Embryonic facial prominence (tissue), 1 donor: ENCODE data around the gene ACADM.
"Not testable (repeated sequence)": the region's sequence is repeated elsewhere in the genome, so short reads cannot be mapped to it uniquely, and the experiment has no call there.

Source experiments
- DNase-seq: peaks from one replicate; pipeline ENCODE4 v3.0.0-alpha.2; 2016; ENCODE audit errors: extremely low spot score

ACADM gene

GRCh38 chr1:75736016-75736415, 11.5 kb downstream of the ACADM start:
- DNase-seq, result no peak

GRCh38 chr1:75742047-75742625, 17.6 kb downstream of the ACADM start:
- DNase-seq, result no peak

DNA sequence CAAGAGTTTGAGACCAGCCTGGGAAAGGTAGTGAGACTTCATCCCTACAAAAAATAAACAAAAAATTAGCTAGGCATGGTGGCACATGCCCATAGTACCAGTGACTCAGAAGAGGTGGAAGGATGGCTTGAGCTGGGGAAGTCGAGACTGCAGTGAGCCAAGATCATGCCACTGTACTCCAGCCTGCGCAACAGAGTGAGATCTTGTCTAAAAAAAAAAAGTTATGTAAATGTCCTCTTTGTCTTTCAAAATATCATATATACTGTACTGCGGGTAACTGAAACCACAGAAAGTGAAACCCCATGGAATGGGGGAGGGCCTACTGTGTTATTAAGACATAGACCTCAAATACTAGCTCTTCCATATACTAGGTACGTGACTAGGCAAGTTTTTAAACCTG, 20.8 kb downstream of the ACADM start:
- no peak for DNase-seq

DNA sequence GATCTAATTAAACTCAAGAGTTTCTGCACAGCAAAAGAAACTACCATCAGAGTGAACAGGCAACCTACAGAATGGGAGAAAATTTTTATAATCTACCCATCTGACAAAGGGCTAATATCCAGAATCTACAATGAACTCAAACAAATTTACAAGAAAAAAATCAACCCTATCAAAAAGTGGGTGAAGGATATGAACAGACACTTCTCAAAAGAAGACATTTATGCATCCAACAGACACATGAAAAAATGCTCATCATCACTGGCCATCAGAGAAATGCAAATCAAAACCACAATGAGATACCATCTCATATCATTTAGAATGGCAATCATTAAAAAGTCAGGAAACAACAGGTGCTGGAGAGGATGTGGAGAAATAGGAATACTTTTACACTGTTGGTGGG, 32.7 kb downstream of the ACADM start:
- not testable (repeated sequence) for DNase-seq

GRCh38 chr1:75758543-75758942, 34.0 kb downstream of the ACADM start:
- not testable (repeated sequence) for DNase-seq

- DNase-seq, result no peak
Observed at GRCh38 chr1:75764057-75764655, 39.6 kb downstream of the ACADM start.

DNA sequence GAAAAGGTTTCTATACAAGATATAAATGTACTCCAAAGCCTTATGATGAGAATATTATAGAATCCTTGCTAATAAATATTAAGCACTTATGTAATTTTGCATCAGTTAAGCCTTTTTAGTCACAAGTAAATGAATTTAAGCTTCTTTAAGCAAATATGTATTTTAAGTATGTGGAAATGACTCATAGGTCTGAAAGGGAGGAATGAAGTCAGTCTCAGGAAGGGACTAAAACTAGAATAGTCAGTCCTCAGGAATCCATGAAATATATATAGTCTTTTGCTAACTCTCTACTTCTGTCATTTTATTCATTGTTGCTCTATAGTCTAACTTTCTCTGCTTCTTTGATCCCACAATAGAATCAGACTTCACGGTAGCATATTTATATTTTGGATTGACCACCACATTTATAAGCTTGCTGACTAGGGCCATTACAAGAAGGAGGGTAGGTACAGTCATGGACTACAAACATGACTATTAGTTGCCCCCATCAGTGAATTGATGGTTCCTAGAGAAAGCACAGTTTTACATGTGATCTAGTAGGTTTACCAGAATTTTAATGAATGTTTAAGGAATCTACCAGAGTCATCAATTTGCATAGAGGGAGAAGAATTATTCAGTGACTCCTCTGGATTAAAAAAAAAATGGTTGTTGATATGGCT, 41.3 kb downstream of the ACADM start:
- DNase-seq, result no peak

DNA sequence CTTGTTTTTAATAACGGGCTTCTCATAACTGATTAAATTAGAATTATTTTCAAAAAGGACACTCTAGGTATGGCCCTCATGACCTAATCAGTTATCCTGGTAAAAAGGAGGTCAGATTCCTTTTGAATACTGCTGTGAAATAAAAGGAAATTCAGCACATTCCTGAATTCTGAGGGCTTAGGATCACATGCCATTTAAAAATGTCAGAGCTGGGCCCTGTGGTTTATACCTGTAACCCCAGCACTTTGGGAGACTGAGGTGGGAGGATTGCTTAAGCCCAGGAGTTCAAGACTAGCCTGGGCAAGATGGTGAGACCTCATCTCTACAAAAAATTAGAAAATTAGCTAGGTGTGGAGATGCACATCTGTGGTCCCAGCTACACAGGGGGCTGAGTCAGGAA, 43.5 kb downstream of the ACADM start:
- no peak for DNase-seq

DNA sequence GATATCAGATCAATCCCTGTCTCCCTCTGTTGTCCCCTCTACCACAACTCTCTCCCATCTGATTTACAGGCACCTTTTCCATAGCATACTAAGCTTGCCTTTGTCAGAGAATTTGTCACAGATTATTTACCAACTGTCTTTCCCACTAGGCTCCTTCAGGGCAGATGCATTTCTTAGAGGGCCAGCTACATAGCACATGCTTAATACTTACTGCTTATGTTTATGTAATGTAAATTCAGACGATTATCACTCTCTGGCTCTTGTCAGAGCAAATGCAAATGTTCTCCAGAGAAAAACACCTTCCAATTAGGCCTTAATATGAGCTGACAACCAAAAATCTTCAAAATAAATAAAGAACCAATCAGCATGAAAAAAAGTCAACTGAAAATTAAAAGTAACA, 46.3 kb downstream of the ACADM start:
- DNase-seq, result no peak

- no peak for DNase-seq
Observed at GRCh38 chr1:75771978-75772377, 47.5 kb downstream of the ACADM start.

DNA sequence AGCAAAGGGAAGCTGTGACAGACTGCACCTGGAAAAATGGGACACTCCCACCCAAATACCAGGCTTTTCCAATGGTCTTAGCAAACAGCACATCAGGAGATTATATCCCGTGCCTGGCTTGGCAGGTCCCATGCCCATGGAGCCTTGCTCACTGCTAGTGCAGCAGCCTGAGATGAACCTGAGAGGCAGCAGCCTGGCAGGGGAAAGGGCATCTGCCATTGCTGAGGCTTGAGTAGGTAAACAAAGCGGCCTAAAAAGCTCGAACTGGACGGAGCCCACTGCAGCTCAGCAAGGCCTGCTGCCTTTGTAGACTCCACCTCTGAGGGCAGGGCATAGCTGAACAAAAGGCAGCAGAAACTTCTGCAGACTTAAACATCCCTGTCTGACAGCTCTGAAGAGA, 53.3 kb downstream of the ACADM start:
- not testable (repeated sequence) for DNase-seq

GRCh38 chr1:75778694-75779093, 54.2 kb downstream of the ACADM start:
- not testable (repeated sequence) for DNase-seq

- DNase-seq, result not testable (repeated sequence)
Observed at GRCh38 chr1:75780183-75780582, 55.7 kb downstream of the ACADM start.

GRCh38 chr1:75783920-75784319, 59.4 kb downstream of the ACADM start:
- not testable (repeated sequence) for DNase-seq

- no peak for DNase-seq
Observed at GRCh38 chr1:75785320-75785982, 60.9 kb downstream of the ACADM start.

GRCh38 chr1:75785983-75786853, 61.7 kb downstream of the ACADM start, which contains the start of gene RABGGTB:
Gene RABGGTB, plus strand, starts transcription at chr1:75786256. Its CDS starts 16 bp downstream, at chr1:75786272.
- peak; percentile 92 for DNase-seq

DNA sequence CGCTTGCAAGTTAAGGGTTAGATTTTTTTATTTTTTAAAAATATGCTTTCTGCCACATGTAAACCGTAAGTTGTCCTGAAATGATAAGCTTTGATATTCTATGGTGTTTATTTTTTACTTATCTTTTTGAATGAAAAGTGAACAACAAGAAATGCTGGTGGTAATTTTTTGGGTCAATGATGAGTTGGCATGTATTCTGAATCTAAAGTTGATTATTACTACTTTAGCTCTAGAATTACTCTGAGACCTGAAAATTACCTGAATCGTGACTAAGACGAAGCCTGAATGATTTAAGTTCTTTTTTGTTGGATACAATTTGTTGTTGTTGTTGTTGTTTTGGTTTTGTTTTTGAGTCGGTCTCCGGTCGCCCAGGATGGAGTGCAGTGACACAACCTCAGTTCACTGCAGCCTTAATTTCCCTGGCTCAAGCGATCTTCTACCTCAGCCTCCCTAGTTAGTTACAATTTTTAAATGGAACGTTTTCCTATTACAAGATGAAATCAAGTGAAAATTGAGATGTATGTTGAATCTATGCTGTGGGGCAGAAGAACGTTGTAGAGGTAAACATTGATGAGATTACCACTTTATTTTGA, 62.5 kb downstream of the ACADM start:
- DNase-seq, result no peak

DNA sequence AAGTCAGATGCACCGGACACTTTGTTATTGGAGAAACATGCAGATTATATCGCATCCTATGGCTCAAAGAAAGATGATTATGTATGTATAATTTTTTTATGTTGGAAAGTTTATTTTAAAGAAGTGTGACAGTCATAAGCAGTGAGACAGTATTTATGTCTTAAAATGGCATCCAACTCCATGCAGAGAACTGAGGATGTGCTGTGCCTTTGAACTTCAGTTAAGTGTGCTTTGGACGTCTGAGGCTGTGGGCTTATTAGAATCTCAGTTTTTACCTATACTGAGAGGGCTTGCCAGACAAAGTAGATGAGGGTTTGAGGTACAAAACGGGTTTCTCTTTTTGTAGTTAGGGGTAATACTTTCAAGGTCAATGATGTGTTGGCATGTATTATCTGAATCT, 63.0 kb downstream of the ACADM start:
- DNase-seq, result no peak

- no peak for DNase-seq
Observed at GRCh38 chr1:75789988-75790387, 65.5 kb downstream of the ACADM start.

- no peak for DNase-seq
Observed at GRCh38 chr1:75791022-75791421, 66.5 kb downstream of the ACADM start.

DNA sequence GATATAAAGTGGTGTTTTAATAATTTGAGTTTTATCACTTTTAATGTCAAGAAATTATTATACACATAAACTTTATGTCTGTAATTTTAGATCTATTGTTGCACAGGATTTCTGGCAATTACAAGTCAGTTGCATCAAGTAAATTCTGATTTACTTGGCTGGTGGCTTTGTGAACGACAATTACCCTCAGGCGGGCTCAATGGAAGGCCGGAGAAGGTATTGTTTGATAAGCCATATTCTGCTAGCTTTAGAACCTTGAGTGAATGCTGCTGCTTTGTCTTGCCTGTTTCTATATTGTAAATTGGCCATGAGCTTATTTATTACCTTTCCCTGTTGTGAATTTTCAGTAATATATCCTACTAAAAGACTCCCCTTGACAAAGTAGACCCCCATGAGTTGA, 67.6 kb downstream of the ACADM start:
- no peak for DNase-seq
